ENCODE measurements around the gene KRTAP5-3.

The KRTAP5-3 gene

DNA sequence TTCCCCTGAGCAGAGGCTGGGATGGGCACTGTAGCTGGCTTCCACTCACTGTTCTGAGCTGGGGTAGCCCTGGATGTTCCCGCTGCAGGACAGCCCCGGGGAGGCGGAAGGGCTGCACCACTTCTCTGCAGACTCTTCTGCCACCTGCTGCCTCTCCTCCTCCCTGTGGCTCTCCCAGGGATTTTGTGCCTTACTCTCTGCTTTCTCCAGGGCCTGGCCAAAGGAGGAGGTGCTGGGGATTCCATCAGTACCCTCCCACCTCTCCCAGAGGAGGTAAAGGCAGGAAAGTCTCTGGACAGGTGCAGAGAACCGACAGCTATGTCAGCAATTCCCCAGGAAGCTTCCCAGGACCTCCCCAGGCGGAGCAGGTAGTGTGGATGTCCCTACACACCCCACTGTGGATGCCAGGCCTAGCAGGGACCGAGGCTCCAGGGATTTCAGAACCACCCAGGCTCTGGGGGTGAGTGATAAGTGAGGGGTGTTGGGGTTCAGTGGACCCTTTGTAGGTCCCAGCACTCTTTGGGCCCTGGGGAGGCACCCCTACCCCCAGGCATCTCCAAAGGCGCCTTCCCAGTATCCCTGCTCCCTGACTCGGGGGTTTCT lies 47.5 kb downstream of the KRTAP5-3 start:
- TF ChIP-seq, protein P1, sequence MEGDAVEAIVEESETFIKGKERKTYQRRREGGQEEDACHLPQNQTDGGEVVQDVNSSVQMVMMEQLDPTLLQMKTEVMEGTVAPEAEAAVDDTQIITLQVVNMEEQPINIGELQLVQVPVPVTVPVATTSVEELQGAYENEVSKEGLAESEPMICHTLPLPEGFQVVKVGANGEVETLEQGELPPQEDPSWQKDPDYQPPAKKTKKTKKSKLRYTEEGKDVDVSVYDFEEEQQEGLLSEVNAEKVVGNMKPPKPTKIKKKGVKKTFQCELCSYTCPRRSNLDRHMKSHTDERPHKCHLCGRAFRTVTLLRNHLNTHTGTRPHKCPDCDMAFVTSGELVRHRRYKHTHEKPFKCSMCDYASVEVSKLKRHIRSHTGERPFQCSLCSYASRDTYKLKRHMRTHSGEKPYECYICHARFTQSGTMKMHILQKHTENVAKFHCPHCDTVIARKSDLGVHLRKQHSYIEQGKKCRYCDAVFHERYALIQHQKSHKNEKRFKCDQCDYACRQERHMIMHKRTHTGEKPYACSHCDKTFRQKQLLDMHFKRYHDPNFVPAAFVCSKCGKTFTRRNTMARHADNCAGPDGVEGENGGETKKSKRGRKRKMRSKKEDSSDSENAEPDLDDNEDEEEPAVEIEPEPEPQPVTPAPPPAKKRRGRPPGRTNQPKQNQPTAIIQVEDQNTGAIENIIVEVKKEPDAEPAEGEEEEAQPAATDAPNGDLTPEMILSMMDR (conservative IDR thresholded peaks at IDR 0.05; ENCODE audit: low read length): no peak
- no peak for TF ChIP-seq EZH2phosphoT487 (IDR thresholded peaks at IDR 0.05; ENCODE audit: borderline replicate concordance)

GRCh38 chr11:1560002-1560648 lies 48.1 kb downstream of the KRTAP5-3 start:
- Histone ChIP-seq H3K9ac (ENCODE audit: low read depth, low read length, poor library complexity, severe bottlenecking) (no peak overlapping the region), H3K79me2 (ENCODE audit: insufficient read depth, low read length) (no peaks in the 10 kb centered on the region), H3K4me1 (ENCODE audit: insufficient read depth, low read length, poor library complexity, severe bottlenecking) (no peaks in the 10 kb centered on the region), H3F3A (ENCODE audit: low read depth) (no peaks in the 10 kb centered on the region), H3K9me2 (replicated peaks; ENCODE audit: low read depth, low read length) (no peaks in the 10 kb centered on the region), H3K4me3 (ENCODE audit: low read length, poor library complexity, severe bottlenecking) (no peak overlapping the region), H3K36me3 (ENCODE audit: insufficient read depth, low read length) (no peaks in the 10 kb centered on the region), H3K9me3 (ENCODE audit: insufficient read depth, low read depth, low read length) (no peaks in the 10 kb centered on the region), H3K27me3 (ENCODE audit: insufficient read depth, low read length, poor library complexity, severe bottlenecking) (no peaks in the 10 kb centered on the region), H2AFZ (ENCODE audit: low read length) (no peak overlapping the region), H3K4me2 (ENCODE audit: low read depth, low read length, poor library complexity, severe bottlenecking) (no peak overlapping the region), H4K20me1 (ENCODE audit: insufficient read depth, low read length, poor library complexity, severe bottlenecking) (no peaks in the 10 kb centered on the region)
- no peak for TF ChIP-seq EZH2phosphoT487 (IDR thresholded peaks at IDR 0.05; ENCODE audit: borderline replicate concordance)
- TF ChIP-seq, protein P1 (conservative IDR thresholded peaks at IDR 0.05; ENCODE audit: low read length): no peak

More for the DNA sequence above, 47.5 kb downstream of the KRTAP5-3 start:
- no peaks in the 10 kb centered on the region for H4K20me1 ChIP-seq (ENCODE audit: insufficient read depth, low read length, poor library complexity, severe bottlenecking)
- no peaks in the 10 kb centered on the region for H3K79me2 ChIP-seq (ENCODE audit: insufficient read depth, low read length)
- no peaks in the 10 kb centered on the region for H3K9me2 ChIP-seq (replicated peaks; ENCODE audit: low read depth, low read length)
- H3K27me3 ChIP-seq (ENCODE audit: insufficient read depth, low read length, poor library complexity, severe bottlenecking): no peaks in the 10 kb centered on the region
- no peaks in the 10 kb centered on the region for H3K9me3 ChIP-seq (ENCODE audit: insufficient read depth, low read depth, low read length)
- H3K9ac ChIP-seq (ENCODE audit: low read depth, low read length, poor library complexity, severe bottlenecking): no peak overlapping the region
- no peak overlapping the region for H3K4me2 ChIP-seq (ENCODE audit: low read depth, low read length, poor library complexity, severe bottlenecking)
- no peaks in the 10 kb centered on the region for H3K4me1 ChIP-seq (ENCODE audit: insufficient read depth, low read length, poor library complexity, severe bottlenecking)
- no peaks in the 10 kb centered on the region for H3F3A ChIP-seq (ENCODE audit: low read depth)
- no peak overlapping the region for H2AFZ ChIP-seq (ENCODE audit: low read length)
- H3K4me3 ChIP-seq (ENCODE audit: low read length, poor library complexity, severe bottlenecking): no peak overlapping the region
- H3K36me3 ChIP-seq (ENCODE audit: insufficient read depth, low read length): no peaks in the 10 kb centered on the region

DNA sequence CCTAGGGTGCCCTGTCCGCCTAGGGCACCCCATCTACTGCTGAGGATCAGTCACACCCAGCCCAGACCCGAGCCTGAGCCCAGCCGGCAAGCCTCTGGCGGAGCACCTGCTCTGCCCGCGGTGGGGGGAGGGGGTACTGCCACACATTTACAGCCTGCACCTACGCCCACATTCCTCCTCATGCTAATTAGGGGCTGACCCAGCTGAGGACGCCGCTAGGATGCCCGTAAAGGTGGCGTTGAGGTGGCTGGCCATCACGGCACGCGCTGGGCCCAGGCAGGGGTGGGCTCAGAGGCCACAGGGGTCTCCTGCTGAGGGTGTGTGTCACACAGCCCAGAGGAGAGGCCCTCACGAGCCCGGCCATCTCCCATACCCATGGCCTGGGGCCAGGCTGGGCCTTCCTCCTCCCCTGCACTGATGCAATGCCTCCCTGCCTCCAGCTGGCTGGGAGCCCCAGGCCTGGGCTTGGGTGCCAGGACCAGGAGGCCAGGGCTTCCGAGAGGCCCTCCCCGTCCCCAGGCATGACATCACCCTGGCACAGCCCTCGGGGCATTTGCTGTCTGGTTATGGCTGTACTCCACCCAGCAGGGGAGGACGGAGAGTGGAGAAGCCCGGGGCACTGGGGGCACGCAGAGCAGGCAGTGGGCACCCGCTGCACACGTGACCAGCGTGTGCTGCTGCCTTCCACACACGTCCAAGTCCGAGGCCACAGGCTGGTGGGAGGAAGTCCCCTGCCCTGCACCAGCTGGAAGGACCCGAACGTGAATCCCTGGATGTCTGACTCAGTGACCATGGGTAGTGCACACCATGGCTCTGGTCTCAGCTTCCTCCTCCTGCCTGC lies 48.9 kb downstream of the KRTAP5-3 start:
- Histone ChIP-seq H3K27me3 (ENCODE audit: insufficient read depth, low read length, poor library complexity, severe bottlenecking) (no peaks in the 10 kb centered on the region), H3K4me1 (ENCODE audit: insufficient read depth, low read length, poor library complexity, severe bottlenecking) (no peaks in the 10 kb centered on the region), H3K4me3 (ENCODE audit: low read length, poor library complexity, severe bottlenecking) (no peak overlapping the region), H4K20me1 (ENCODE audit: insufficient read depth, low read length, poor library complexity, severe bottlenecking) (no peaks in the 10 kb centered on the region), H2AFZ (ENCODE audit: low read length) (no peak overlapping the region), H3K79me2 (ENCODE audit: insufficient read depth, low read length) (no peaks in the 10 kb centered on the region), H3K9me2 (replicated peaks; ENCODE audit: low read depth, low read length) (no peaks in the 10 kb centered on the region), H3K9ac (ENCODE audit: low read depth, low read length, poor library complexity, severe bottlenecking) (no peak overlapping the region), H3K36me3 (ENCODE audit: insufficient read depth, low read length) (no peaks in the 10 kb centered on the region), H3K9me3 (ENCODE audit: insufficient read depth, low read depth, low read length) (no peaks in the 10 kb centered on the region), H3K4me2 (ENCODE audit: low read depth, low read length, poor library complexity, severe bottlenecking) (no peak overlapping the region), H3F3A (ENCODE audit: low read depth) (no peaks in the 10 kb centered on the region)
- TF ChIP-seq, protein P1 (conservative IDR thresholded peaks at IDR 0.05; ENCODE audit: low read length): no peak

Data from Loucy (cell line).